Testis (tissue), 3 donors: ENCODE data around the gene S100A9. TPM values are rescaled to one million over a fixed set of nuclear protein-coding genes. Genes with fewer than 3 reads are reported as not detected.

Experiments used
- DNase-seq: peaks from one replicate; pipeline ENCODE4 v3.0.0-alpha.2; 2019
- H3K27ac ChIP-seq, 2 donors: fragments of 200-600 bp; sonication (generic); one replicate each; pipeline ENCODE4 v1.5.1; 2019
- H3K27me3 ChIP-seq: fragments of 200-600 bp; sonication (generic); one replicate; pipeline ENCODE4 v1.5.1; 2019
- H3K36me3 ChIP-seq: fragments of 200-600 bp; sonication (generic); one replicate; pipeline ENCODE4 v1.5.1; 2017; ENCODE audit warnings: low read depth; ENCODE audit errors: missing control alignments
- H3K4me1 ChIP-seq: fragments of 200-600 bp; sonication (generic); one replicate; pipeline ENCODE4 v1.5.1; 2019
- H3K4me3 ChIP-seq, 2 donors: fragments of 200-600 bp; sonication (generic); one replicate each; pipeline ENCODE4 v1.5.1; 2017 to 2019
- H3K9me3 ChIP-seq: fragments of 200-600 bp; sonication (generic); one replicate; pipeline ENCODE4 v1.5.1; 2017
- POLR2A ChIP-seq: fragments of 450-650 bp; IDR thresholded peaks from one replicate; pipeline ENCODE4 v1.6.1; 2017; ENCODE audit warnings: antibody characterized with exemption, mild to moderate bottlenecking, moderate library complexity
- WGBS, 2 donors: methylation state at CpG; one replicate each; pipeline ENCODE4 v1.1.5; 2018; 5-methylcytosine and 5-hydroxymethylcytosine counted together
- intact Hi-C: fragments of 100-400 bp; cut with DNase I; formaldehyde crosslinking; loops from one replicate; pipeline ENCODE4 v1.15.1; 2023; ENCODE audit warnings: low total_unique reads
- polyA plus RNA-seq: library from polyadenylated mRNA; stranded (reverse); fragments of 350-450 nt; fragmentation: Illumina TruSeq; extraction: RNeasy Lipid Tissue Mini Kit (QIAGEN cat#74804); gene quantifications from one replicate; pipeline ENCODE4 v1.2.3, GENCODE V29; 2014; ENCODE audit warnings: low read depth, low replicate concordance; ENCODE audit not compliant: insufficient read depth
- total RNA-seq, 2 donors: library from RNA; depleted of rRNA; stranded (reverse); fragments of >200 nt; gene quantifications; one replicate each; pipeline ENCODE4 v1.2.3, GENCODE V29; 2016
- TF ChIP-seq, protein P1 (sequence below), 3 experiments: fragments of 450-650 bp in 2 of 3; fragments of 200-600 bp in 1 of 3; sonication (generic) in 1 of 3; IDR thresholded peaks; one replicate each; pipeline ENCODE4 v1.5.1; 2016 to 2019; ENCODE audit warnings: antibody characterized with exemption in 3 of 3, mild to moderate bottlenecking in 2 of 3, moderate library complexity in 1 of 3

S100A9 gene
- total and polyA plus RNA-seq, 3 donors from 2014 or later: 4.6 to 36.6 (median 10.7) TPM

DNA sequence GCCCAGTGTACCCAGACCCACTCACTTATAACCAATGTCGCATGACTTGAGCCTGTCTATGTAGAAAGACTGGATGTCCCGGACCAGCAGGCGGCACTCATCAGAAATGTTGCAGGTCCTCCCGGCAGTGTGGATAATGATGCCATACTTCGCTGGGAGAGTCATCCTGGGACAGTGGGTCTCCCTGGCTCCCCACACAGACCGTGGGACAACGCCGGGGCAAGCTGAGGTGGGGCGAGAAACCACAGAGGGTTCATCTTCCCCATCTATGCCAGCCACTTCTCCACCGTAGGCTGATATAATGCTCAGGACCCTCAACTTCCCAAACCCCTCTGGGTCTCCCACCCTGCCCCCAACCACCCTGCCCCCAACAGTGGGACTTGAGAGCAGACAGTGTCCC lies 17.3 kb upstream of the S100A9 start:
- intact Hi-C loops: no loop called here
- H3K36me3 ChIP-seq: no peaks in the 10 kb centered on the region
- no peaks in the 10 kb centered on the region for H3K27me3 ChIP-seq
- no peak overlapping the region for H3K27ac ChIP-seq
- WGBS, 2 donors: 88 to 100% methylated on average over 5 to 10 of the region's 10 CpGs
- no peaks in the 10 kb centered on the region for H3K9me3 ChIP-seq
- no peak for DNase-seq
- no peak for TF ChIP-seq POLR2A
- TF ChIP-seq, protein P1, sequence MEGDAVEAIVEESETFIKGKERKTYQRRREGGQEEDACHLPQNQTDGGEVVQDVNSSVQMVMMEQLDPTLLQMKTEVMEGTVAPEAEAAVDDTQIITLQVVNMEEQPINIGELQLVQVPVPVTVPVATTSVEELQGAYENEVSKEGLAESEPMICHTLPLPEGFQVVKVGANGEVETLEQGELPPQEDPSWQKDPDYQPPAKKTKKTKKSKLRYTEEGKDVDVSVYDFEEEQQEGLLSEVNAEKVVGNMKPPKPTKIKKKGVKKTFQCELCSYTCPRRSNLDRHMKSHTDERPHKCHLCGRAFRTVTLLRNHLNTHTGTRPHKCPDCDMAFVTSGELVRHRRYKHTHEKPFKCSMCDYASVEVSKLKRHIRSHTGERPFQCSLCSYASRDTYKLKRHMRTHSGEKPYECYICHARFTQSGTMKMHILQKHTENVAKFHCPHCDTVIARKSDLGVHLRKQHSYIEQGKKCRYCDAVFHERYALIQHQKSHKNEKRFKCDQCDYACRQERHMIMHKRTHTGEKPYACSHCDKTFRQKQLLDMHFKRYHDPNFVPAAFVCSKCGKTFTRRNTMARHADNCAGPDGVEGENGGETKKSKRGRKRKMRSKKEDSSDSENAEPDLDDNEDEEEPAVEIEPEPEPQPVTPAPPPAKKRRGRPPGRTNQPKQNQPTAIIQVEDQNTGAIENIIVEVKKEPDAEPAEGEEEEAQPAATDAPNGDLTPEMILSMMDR (IDR thresholded peaks at IDR 0.05): no peak
- H3K4me3 ChIP-seq: no peak overlapping the region
- H3K4me1 ChIP-seq: peaks cover 10% of the 10 kb centered on the region

DNA sequence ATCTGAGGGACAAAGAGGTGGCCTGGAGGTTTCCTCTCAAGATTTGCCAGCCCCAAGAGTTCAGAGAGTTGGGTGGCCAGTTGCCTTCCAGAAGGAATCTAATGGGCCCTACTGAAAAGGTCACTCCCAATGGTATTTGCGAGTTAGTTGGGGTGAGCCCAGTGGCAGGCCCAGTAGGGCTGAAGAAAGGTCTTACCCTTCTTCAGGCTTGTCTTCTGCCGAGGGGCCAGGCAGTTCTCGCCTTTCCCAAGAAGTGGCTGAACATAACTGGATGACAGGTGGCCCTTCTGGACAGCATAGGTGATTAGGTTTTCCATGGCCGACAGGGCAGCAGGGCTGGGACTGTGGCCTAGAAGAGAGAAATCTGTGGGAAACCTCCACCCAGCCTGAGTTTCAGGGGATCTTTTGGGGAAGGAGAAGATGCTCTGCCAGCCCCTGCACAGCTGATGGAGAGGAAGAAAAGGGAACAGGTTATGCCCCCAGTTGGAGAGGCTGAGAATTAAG lies 16.2 kb upstream of the S100A9 start:
- TF ChIP-seq, protein P1 (IDR thresholded peaks at IDR 0.05): no peak
- TF ChIP-seq POLR2A: no peak
- no peaks in the 10 kb centered on the region for H3K27me3 ChIP-seq
- H3K4me3 ChIP-seq: no peak overlapping the region
- intact Hi-C loops: no loop called here
- no peaks in the 10 kb centered on the region for H3K9me3 ChIP-seq
- WGBS, 2 donors: 92 to 100% methylated on average over 3 to 4 of the region's 4 CpGs
- no peaks in the 10 kb centered on the region for H3K36me3 ChIP-seq
- no peak overlapping the region for H3K27ac ChIP-seq
- no peak for DNase-seq
- H3K4me1 ChIP-seq: peaks cover 10% of the 10 kb centered on the region

DNA sequence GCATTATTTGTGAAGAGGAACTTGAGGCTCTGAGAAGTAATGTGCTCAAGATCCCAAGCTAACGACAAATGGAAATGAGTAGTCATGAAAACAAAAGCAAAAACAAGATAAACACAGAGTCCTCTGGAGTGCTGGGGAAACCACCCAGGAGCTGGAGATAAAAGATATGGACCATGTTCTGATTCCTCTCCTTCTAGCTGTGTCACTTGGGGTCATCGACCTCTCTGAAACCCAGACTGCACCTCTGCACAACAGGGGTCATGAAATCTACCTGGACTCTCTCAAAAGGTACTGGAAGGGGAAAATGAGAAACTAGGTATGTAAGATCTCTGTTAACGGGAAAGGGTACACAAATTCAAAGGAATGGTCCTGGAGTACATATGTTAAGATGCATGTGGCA lies 15.5 kb upstream of the S100A9 start:
- Histone ChIP-seq H3K4me1 (peaks cover 10% of the 10 kb centered on the region), H3K36me3 (no peaks in the 10 kb centered on the region), H3K4me3 (no peak overlapping the region), H3K27ac (no peak overlapping the region), H3K9me3 (no peaks in the 10 kb centered on the region), H3K27me3 (no peaks in the 10 kb centered on the region)
- no peak for DNase-seq
- TF ChIP-seq POLR2A: no peak
- TF ChIP-seq, protein P1 (IDR thresholded peaks at IDR 0.05): no peak
- intact Hi-C loops: no loop called here
- 74 to 75% methylated on average over 3 of the region's 3 CpGs for WGBS, 2 donors

DNA sequence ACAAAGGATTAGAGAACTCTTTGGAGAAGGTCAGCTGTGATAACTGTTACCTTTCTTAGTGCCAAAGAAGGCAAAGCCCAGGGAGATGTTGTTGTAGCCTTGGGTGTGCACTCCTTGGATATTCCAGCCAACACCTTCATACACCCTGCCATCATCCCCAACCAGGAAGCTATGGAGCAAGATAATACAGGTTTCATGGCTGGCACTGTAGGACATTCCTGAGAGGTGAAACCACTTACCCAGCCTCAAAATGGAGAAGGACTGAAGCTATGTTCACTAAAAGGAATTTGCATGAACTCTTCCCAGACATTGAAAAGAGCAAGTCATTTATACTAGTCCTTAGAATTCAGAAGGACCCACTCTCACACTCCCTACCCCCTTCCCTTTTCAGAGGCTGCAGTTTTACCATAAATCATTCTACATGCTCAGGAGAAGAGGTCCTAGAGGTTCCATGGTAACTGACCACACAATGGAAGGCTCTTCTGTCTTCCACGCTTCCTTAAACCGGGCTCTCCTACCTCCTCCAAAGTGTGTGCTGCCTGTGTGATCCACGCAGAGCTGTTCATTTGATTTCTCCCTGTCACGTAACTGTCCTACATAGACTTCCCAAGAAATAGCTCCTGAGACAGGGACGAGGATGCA lies 14.5 kb upstream of the S100A9 start:
- intact Hi-C loops: no loop called here
- H3K4me1 ChIP-seq: peaks cover 10% of the 10 kb centered on the region
- no peaks in the 10 kb centered on the region for H3K27me3 ChIP-seq
- no peaks in the 10 kb centered on the region for H3K36me3 ChIP-seq
- H3K27ac ChIP-seq: no peak overlapping the region
- TF ChIP-seq, protein P1 (IDR thresholded peaks at IDR 0.05): no peak
- no peak for TF ChIP-seq POLR2A
- no peak for DNase-seq
- WGBS, 2 donors: 24 to 32% methylated on average over 5 of the region's 5 CpGs
- no peaks in the 10 kb centered on the region for H3K9me3 ChIP-seq
- H3K4me3 ChIP-seq: no peak overlapping the region
